ENCODE measurements around the gene TTYH3.
A peak's percentile ranks its signal among the peaks of the same experiment; 100 is the strongest.
"Not testable (repeated sequence)": the region's sequence is repeated elsewhere in the genome, so short reads cannot be mapped to it uniquely, and the experiment has no call there.

Gene TTYH3

GRCh38 chr7:2688409-2689342 is 56.9 kb downstream of the TTYH3 start:
- no peak for DNase-seq (ENCODE audit: low spot score)

DNA sequence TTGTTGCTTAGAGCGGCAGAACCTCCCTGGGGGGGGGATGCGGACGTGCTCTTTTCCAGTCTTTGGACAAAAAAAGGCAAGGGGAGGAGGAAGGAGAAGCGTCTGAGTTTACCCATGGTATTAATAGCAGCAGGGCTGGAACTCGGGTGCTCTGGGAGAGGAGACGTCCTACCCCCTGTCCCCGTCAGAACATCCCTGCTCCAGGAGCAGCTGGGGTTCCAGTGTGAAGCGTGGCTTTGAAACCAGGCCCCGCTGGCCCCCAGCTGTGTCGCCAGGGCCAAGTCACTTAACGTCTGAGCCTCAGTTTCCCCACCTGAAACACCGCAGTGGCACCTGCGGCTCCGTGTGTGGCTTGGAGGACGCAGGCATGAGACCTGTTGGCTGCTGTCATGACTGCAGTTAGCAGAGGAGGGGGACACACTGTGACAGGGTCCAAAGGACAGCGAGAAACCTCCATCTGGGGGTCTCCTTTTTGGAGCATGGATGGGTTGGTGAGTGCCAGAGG is 57.6 kb downstream of the TTYH3 start:
- no peak for DNase-seq (ENCODE audit: low spot score)

- DNase-seq (ENCODE audit: low spot score), result no peak
These were observed 58.3 kb downstream of the TTYH3 start for GRCh38 chr7:2689951-2690705.

GRCh38 chr7:2691011-2691707 is 59.4 kb downstream of the TTYH3 start:
- DNase-seq (ENCODE audit: low spot score), result no peak

- DNase-seq (ENCODE audit: low spot score), result not testable (repeated sequence)
These were observed 60.2 kb downstream of the TTYH3 start for GRCh38 chr7:2691932-2692439.

DNA sequence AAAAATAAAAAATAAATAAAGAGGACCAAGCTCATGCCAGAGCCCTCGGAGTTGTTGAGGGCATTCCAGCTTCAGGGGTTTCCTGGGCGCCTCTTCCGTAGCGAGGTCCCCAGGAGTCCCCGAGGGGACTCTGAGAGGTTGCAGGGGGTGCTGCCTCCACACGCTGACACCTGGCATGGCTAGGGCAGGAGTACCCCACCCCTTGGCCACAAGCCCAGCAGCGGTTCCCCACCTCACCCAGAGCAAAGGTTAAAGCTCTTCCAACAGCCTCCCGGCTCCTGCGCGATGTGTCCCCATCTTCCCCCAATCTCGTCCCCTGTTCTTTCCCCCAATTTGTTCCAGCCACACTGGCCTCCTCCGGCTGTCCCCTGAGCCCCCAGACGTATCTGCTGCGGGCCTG is 60.8 kb downstream of the TTYH3 start:
- no peak for DNase-seq (ENCODE audit: low spot score)

- DNase-seq (ENCODE audit: low spot score), result not testable (repeated sequence)
These were observed 61.8 kb downstream of the TTYH3 start for GRCh38 chr7:2693420-2694121.

DNA sequence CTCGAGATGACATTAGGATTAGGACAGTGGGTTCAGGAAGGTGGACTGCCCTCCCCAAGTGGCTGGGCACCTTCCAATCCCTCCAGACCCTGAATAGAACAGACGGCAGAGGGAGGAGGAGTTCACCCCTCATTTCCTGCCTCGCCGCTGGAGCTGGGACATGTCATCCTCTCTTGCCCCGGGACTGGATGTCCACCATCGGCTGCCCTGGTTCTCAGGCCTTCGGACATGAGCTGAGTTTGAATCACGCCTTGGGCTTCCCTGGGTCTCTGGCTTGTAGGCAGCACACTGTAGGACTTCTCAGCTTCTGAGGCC is 62.3 kb downstream of the TTYH3 start:
- DNase-seq (ENCODE audit: low spot score), result not testable (repeated sequence)

- DNase-seq (ENCODE audit: low spot score), result no peak
These were observed 66.9 kb downstream of the TTYH3 start for GRCh38 chr7:2698581-2699288.

DNA sequence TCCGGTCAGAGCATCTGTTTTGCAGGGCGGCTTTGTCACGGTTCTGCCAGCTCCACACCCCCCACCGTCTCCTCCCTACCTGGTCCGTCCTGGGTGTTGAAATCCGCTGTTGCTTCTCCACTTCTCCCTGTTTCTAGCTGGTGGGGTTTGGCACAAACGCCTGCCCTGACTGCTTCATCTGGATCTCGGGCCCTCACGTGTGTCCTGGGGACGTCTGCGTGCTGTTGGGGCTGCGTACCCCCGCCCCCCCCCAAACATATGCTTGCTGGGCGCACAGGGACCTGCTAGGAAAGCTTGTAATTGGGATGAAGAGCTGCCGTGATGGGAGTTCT is 67.5 kb downstream of the TTYH3 start:
- no peak for DNase-seq (ENCODE audit: low spot score)

GRCh38 chr7:2700141-2700850 is 68.5 kb downstream of the TTYH3 start:
- DNase-seq (ENCODE audit: low spot score), result no peak

DNA sequence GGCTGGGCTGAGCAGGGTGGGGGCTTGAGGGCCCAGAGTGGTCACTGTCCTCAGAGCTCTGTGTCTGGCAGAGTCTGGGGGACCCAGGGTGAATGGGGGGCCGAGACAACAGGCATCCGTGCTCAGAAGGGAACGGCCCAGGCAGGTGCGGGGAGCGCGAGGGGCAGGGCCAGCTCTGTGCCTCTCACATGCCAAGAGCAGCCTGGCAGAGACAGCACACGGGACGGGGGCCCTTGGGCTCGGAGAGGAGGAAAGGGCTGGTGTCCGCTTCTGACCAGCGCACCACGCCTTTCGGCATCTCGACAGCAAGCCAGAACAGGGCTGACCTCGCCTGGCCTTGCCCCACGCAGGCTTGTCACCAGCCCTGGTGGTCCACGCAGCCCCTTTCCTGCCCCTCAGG is 69.6 kb downstream of the TTYH3 start:
- no peak for DNase-seq (ENCODE audit: low spot score)

GRCh38 chr7:2701832-2702593 is 70.2 kb downstream of the TTYH3 start:
- peak; percentile 29 for DNase-seq (ENCODE audit: low spot score)

DNA sequence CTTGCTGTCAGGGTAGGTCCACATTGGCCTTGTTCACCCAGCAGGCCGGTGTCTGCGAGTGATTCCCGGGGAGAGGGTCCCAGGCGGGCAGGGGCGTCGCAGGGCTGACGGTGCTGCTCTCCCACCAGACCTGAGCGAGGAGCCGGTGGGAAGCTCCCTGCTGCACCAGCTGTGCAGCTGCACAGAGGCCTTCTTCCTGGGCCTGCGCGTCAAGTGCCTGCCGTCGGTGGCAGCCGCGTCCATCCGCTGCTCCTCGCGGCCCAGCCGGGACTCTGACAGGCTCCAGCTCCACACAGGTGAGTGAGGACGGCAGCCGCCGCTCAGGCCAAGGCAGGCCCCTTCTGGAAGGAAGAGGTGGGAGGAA is 70.8 kb downstream of the TTYH3 start:
- peak; percentile 42 for DNase-seq (ENCODE audit: low spot score)

DNA sequence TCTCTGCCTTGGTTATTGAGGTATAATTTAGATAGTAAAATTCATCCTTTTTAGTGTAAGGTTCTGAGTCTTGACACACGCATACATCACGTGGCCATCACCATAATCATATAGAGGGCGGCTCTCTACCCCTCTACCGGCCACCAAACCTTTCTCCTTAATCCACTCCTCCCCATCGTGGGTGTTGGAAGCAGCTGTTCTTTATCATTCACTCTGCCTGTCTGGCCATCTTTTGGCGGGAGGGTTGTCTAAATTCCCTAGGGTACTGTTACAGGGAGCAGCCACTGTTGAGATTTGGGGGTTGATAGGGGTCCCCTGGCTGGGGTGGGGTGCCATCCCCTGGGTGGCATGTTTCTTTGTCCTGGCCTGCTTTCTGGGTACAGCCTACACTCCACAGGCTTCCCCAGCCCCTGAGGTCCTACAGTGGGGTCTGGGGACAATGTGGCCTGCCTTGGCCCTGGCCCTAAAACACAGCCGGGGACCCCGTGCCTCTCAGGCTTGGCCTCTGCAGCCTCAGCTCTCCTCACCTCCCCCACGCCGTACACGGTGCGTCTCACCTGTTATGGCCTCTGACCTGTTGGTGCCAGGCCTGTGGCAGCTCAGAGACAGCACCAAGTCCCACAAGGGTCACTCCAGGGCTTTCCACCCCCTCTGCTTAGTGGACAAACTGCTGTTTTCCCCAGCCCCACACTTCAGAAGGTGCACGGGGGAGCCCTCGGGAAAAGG is 73.7 kb downstream of the TTYH3 start:
- no peak for DNase-seq (ENCODE audit: low spot score)

DNA sequence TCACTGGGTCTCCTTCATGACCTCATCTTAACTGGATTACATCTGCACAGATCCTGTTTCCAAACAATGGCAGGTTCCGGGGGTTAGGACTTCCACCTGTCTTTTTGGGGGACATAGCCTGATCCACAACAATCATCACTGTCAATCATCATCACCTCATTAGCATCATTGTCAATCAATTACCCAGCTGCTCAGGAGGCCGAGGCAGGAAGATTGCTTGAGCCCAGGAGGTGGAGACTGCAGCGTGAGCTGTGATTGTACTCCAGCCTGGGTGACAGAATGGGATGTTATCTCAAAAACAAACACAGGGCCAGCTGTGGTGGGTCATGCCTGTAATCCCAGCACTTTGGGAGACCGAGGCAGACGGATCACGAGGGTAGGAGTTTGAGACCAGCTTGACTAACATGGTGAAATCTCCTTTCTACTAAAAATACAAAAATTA is 74.9 kb downstream of the TTYH3 start:
- no peak for DNase-seq (ENCODE audit: low spot score)

DNA sequence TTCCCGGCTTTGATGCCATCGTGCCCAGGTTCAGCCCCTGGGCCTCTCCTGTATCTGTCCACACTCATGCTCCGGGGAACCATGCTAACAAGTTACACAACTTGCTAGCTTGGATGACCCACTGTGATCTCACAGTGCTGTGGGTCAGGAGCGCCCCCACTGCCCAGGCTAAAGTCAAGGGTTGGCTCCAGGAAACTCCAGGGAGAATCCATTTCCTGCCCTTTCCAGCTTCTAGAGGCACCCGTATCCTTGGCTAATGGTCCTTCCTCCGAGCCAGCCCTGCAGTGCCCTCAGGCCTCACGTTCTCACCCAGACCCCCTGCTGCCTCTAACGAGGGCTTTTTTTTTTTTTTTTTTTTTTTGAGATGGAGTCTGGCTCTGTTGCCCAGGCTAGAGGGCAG is 75.7 kb downstream of the TTYH3 start:
- no peak for DNase-seq (ENCODE audit: low spot score)

DNA sequence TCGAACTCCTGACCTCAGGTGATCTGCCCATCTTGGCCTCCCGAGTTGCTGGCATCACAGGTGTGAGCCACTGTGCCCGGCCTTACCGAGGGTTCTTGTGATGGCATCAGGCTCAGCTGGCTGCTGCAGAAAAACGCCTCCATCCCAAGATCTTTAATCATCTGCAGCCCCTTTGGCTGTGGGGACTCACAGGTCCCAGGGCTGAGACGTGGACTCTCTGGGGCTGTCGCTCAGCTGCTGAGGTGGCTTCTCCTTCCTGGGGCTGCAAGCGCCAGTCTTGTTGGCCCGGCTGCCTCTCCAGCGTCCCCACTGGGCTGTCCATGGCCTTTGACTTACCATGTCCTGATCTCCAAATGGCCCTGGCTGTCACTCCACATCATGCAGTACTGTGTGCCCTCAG is 76.3 kb downstream of the TTYH3 start:
- DNase-seq (ENCODE audit: low spot score), result no peak

All from D341Med (cell line).